Natural killer cell treated with Interleukin-12 subunit alpha and Interleukin-12 subunit beta and Interleukin-15 and Interleukin-18, amount 100 ng/mL, for 72 hours (primary cell): ENCODE data around the gene ELL. TPM values are rescaled to one million over a fixed set of nuclear protein-coding genes. Genes with fewer than 3 reads are reported as not detected.

Experiments
- ATAC-seq, 2 donors: fragments of 150-1000 bp; cut with Tn5 transposase in 1 of 2; sonication (Bioruptor Pico), chemical (Tn5 transposase) in 1 of 2; 2 replicates each; pipeline ENCODE4 v1.10.0; 2021
- DNase-seq: peaks from one replicate; pipeline ENCODE4 v3.0.0; 2022; ENCODE audit warnings: low spot score
- H3K27ac Mint-ChIP-seq, 2 donors: 1 replicate in 1 of 2; 2 replicates in 1 of 2; pipeline ENCODE4 v1.8.0; 2022; ENCODE audit warnings: mixed read lengths in 2 of 2, mild to moderate bottlenecking in 1 of 2, moderate library complexity in 1 of 2
- H3K27me3 Mint-ChIP-seq, 2 donors: 1 replicate in 1 of 2; 2 replicates in 1 of 2; pipeline ENCODE4 v1.8.0; 2022; ENCODE audit warnings: mixed read lengths in 2 of 2
- H3K36me3 Mint-ChIP-seq: one replicate; pipeline ENCODE4 v1.8.0; 2022; ENCODE audit warnings: mixed read lengths
- H3K4me1 Mint-ChIP-seq, 2 donors: 1 replicate in 1 of 2; 2 replicates in 1 of 2; pipeline ENCODE4 v1.8.0; 2022; ENCODE audit warnings: low read depth in 2 of 2, mixed read lengths in 2 of 2, mild to moderate bottlenecking in 1 of 2
- H3K4me3 Mint-ChIP-seq: one replicate; pipeline ENCODE4 v1.8.0; 2022; ENCODE audit warnings: mixed read lengths
- H3K9me3 Mint-ChIP-seq: 2 replicates; pipeline ENCODE4 v1.8.0; 2022; ENCODE audit warnings: mixed read lengths
- total RNA-seq, 2 donors: library from RNA; stranded (reverse); gene quantifications; one replicate each; pipeline ENCODE4 v1.2.3, GENCODE V29; 2022

The ELL gene
- total RNA-seq, 2 donors from 2014 or later = 52.3 to 75.2 TPM

DNA sequence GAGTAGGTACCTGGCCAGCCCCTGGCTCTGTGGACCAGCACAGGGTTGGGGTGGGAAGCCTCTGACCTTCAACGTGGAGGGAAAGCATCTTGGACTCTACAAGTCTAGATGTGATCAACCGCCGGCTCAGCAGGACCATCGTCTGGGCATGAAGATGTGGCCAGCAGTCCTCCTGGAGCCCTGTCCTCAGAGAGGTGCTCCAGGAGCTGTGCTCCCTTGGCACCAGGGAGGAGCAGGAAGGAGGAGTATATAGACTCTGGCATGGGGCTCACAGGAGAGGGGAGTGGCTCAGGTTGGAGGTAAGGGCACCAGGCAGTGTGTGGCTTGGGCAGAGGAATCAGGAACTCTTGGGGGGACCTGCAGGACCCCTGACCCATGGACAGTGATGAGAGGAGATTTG lies 65.6 kb downstream of the ELL start:
- no peak for ATAC-seq

GRCh38 chr19:18453269-18454024 lies 68.4 kb downstream of the ELL start:
- Mint-ChIP-seq H3K4me3 (no peak overlapping the region), H3K4me1 (peaks cover 16 to 17% of the 10 kb centered on the region in 2 donors), H3K36me3 (peaks cover 1% of the 10 kb centered on the region), H3K9me3 (no peaks in the 10 kb centered on the region), H3K27me3 (no peaks in the 10 kb centered on the region), H3K27ac (no peak overlapping the region)
- DNase-seq (no peak), ATAC-seq (no peak)

More for the DNA sequence above, 65.6 kb downstream of the ELL start:
- Mint-ChIP-seq H3K36me3 (no peaks in the 10 kb centered on the region), H3K4me1 (peaks cover 11 to 12% of the 10 kb centered on the region in 2 donors), H3K27me3 (no peaks in the 10 kb centered on the region), H3K4me3 (no peak overlapping the region), H3K9me3 (no peaks in the 10 kb centered on the region), H3K27ac (no peak overlapping the region)
- no peak for DNase-seq

DNA sequence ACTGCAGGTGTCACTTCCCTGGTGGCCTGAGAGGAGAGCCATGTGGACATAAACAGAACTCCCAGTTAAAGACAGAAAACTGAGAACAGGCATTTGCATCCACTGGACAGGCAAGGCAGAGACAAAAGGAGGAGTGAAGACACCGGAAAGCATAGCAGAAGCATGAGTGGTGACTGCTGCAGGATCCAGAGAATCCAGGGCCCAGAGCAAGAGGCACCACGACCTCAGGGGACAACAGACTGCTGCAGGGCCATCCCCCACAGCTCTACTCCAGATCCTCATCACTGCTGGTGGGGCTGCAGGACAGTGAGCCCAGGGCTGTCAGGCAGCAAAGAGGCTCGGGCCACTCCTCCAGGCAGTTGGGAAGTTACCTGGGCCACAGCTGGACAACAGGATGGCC lies 69.5 kb downstream of the ELL start:
- Mint-ChIP-seq H3K27ac (peak overlapping the region in 1 of 2 donors; percentile 58), H3K36me3 (peaks cover 5% of the 10 kb centered on the region), H3K4me1 (peaks cover 16 to 20% of the 10 kb centered on the region in 2 donors), H3K27me3 (no peaks in the 10 kb centered on the region), H3K9me3 (no peaks in the 10 kb centered on the region), H3K4me3 (no peak overlapping the region)
- no peak for ATAC-seq
- no peak for DNase-seq

- Mint-ChIP-seq H3K4me1 (peaks cover 13 to 18% of the 10 kb centered on the region in 2 donors), H3K36me3 (peaks cover 5% of the 10 kb centered on the region), H3K27ac (no peak overlapping the region), H3K4me3 (no peak overlapping the region), H3K9me3 (no peaks in the 10 kb centered on the region), H3K27me3 (no peaks in the 10 kb centered on the region)
- ATAC-seq (peak; percentile 83 to 85), DNase-seq (peak; percentile 86)
Measured at GRCh38 chr19:18450931-18451836, 70.7 kb downstream of the ELL start.

- DNase-seq (no peak), ATAC-seq (no peak)
- no peaks in the 10 kb centered on the region for H3K9me3 Mint-ChIP-seq
- H3K4me3 Mint-ChIP-seq = no peak overlapping the region
- H3K36me3 Mint-ChIP-seq = peaks cover 5% of the 10 kb centered on the region
- H3K27ac Mint-ChIP-seq = no peak overlapping the region
- H3K27me3 Mint-ChIP-seq = no peaks in the 10 kb centered on the region
- peaks cover 10 to 17% of the 10 kb centered on the region in 2 donors for H3K4me1 Mint-ChIP-seq
Measured at GRCh38 chr19:18450021-18450930, 71.6 kb downstream of the ELL start.

GRCh38 chr19:18449552-18449951 lies 72.3 kb downstream of the ELL start:
- Mint-ChIP-seq H3K27me3 (no peaks in the 10 kb centered on the region), H3K27ac (no peak overlapping the region)

DNA sequence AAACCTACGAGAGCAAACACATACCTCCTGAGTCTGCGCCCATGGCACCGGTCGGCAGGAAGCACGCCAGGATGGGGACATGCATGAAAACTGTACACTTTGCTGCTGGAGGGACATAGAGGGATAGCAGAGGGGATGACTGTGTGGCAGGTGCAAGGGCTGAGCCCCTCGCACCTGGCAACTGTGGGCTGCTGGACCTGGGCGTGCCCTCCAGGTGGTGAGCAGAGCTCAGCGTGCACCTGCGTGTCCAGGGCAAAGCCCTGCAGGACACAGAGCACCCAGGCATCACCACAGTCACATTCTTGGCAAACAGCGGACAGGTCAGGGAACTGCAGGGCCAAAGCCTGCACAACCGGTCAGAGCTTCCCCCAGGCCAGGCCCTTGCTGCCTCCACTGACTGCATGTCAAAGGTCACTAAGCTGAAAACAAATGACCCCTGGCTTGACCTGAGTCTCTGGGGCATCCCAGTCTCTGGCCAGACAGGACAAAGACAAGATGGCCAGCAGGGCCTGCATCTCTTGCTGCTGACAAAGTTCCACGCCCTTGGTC lies 75.0 kb downstream of the ELL start:
- H3K9me3 Mint-ChIP-seq = peaks cover 5% of the 10 kb centered on the region
- H3K4me3 Mint-ChIP-seq = no peak overlapping the region
- no peak overlapping the region for H3K27ac Mint-ChIP-seq
- H3K36me3 Mint-ChIP-seq = peaks cover 13% of the 10 kb centered on the region
- ATAC-seq (no peak), DNase-seq (no peak)
- H3K4me1 Mint-ChIP-seq = peaks cover 14 to 23% of the 10 kb centered on the region in 2 donors
- H3K27me3 Mint-ChIP-seq = no peaks in the 10 kb centered on the region

More at GRCh38 chr19:18449552-18449951, 72.3 kb downstream of the ELL start:
- DNase-seq (no peak), ATAC-seq (no peak)
- Mint-ChIP-seq H3K4me1 (peaks cover 10 to 17% of the 10 kb centered on the region in 2 donors), H3K9me3 (no peaks in the 10 kb centered on the region), H3K36me3 (peaks cover 5% of the 10 kb centered on the region), H3K4me3 (no peak overlapping the region)

DNA sequence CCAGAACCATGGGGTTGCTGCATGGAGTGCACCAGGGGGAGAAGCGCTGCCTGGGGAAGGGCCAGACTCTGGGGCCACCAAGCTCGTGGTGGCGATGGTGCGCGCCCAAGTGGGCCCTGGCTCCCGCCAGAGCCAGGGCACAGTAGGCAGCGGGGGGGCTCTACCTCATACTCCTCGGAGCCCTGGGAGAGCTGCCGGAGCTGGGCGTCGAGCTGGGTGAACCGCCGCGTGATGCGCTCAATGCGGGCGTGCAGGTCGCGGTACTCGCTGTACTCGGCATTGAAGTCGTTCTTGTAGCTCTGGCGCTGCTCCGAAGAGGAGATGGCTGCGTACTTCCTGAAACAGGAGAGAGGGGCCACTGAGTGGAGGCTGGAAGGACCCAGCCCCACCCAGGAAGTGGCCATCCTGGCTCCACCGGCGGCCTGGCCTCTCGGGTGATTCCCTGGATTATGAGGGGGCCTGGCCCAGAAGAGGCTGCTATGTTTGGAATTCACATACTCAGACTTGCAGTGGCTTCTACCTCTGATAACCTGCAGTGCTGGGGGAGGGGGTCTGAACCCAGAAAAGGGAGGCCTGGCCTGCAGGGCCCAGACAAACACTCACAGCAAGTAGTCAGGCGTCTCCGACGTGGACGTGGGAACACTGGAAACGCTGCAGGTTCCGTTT lies 75.6 kb downstream of the ELL start:
- H3K27ac Mint-ChIP-seq = no peak overlapping the region

GRCh38 chr19:18445262-18445948 lies 76.5 kb downstream of the ELL start:
- H3K4me1 Mint-ChIP-seq = peaks cover 9 to 25% of the 10 kb centered on the region in 2 donors
- H3K27me3 Mint-ChIP-seq = no peaks in the 10 kb centered on the region
- no peak overlapping the region for H3K4me3 Mint-ChIP-seq
- peaks cover 5% of the 10 kb centered on the region for H3K9me3 Mint-ChIP-seq
- DNase-seq (no peak), ATAC-seq (no peak)
- H3K27ac Mint-ChIP-seq = no peak overlapping the region
- peaks cover 13% of the 10 kb centered on the region for H3K36me3 Mint-ChIP-seq

More for the DNA sequence above, 75.6 kb downstream of the ELL start:
- Mint-ChIP-seq H3K4me1 (peaks cover 14 to 26% of the 10 kb centered on the region in 2 donors), H3K36me3 (peaks cover 13% of the 10 kb centered on the region), H3K9me3 (peaks cover 5% of the 10 kb centered on the region), H3K27me3 (no peaks in the 10 kb centered on the region), H3K4me3 (no peak overlapping the region)
- ATAC-seq = no peak
- DNase-seq = no peak

GRCh38 chr19:18444513-18444912 lies 77.4 kb downstream of the ELL start:
- H3K27ac Mint-ChIP-seq = no peak overlapping the region
- no peak for ATAC-seq
- no peak for DNase-seq
- H3K27me3 Mint-ChIP-seq = no peaks in the 10 kb centered on the region
- peaks cover 9 to 28% of the 10 kb centered on the region in 2 donors for H3K4me1 Mint-ChIP-seq
- H3K9me3 Mint-ChIP-seq = peaks cover 5% of the 10 kb centered on the region
- no peak overlapping the region for H3K4me3 Mint-ChIP-seq
- peaks cover 13% of the 10 kb centered on the region for H3K36me3 Mint-ChIP-seq

- DNase-seq = no peak
- Mint-ChIP-seq H3K4me1 (peaks cover 9 to 33% of the 10 kb centered on the region in 2 donors), H3K4me3 (no peak overlapping the region), H3K27ac (no peak overlapping the region), H3K36me3 (peaks cover 13% of the 10 kb centered on the region), H3K9me3 (peaks cover 5% of the 10 kb centered on the region), H3K27me3 (no peaks in the 10 kb centered on the region)
- ATAC-seq = no peak
Measured at GRCh38 chr19:18443831-18444230, 78.0 kb downstream of the ELL start.

- H3K9me3 Mint-ChIP-seq = peaks cover 5% of the 10 kb centered on the region
- no peak overlapping the region for H3K4me3 Mint-ChIP-seq
- peaks cover 12% of the 10 kb centered on the region for H3K36me3 Mint-ChIP-seq
- H3K27ac Mint-ChIP-seq = peak overlapping the region in 1 of 2 donors; percentile 33
- ATAC-seq (no peak), DNase-seq (no peak)
- H3K4me1 Mint-ChIP-seq = peaks cover 9 to 32% of the 10 kb centered on the region in 2 donors
- H3K27me3 Mint-ChIP-seq = no peaks in the 10 kb centered on the region
Measured at GRCh38 chr19:18443406-18443805, 78.5 kb downstream of the ELL start.
